ENCODE measurements around the gene TMEM97. TPM values are rescaled to one million over a fixed set of nuclear protein-coding genes. Genes with fewer than 3 reads are reported as not detected.
A peak's percentile ranks its signal among the peaks of the same experiment; 100 is the strongest.

The TMEM97 gene
- total and polyA plus RNA-seq, 9 of the 15 experiments (the other 6 are each of a cell fraction or from before 2014, with no cell fraction given): 34.6 to 121 (median 76.0) TPM

- TF ChIP-seq CBX8 (IDR thresholded peaks at IDR 0.05; ENCODE audit: borderline replicate concordance, extremely low read depth, low read depth, low read length, poor library complexity, severe bottlenecking): no peak
- no peak for TF ChIP-seq HINFP (tag; conservative IDR thresholded peaks at IDR 0.05; ENCODE audit: low read depth)
- TF ChIP-seq NR1H2 (CRISPR knock-in tag; IDR thresholded peaks at IDR 0.05): no peak
- no peak for TF ChIP-seq MYBL2 (IDR thresholded peaks at IDR 0.05; ENCODE audit: low read depth)
- no peak for TF ChIP-seq MYBL2 (CRISPR knock-in tag; IDR thresholded peaks at IDR 0.05; ENCODE audit: borderline replicate concordance)
- no peak; the same call in 1 of the 2 replicates for TF ChIP-seq ETV1 (tag; conservative IDR thresholded peaks at IDR 0.05; ENCODE audit: low read depth)
- no peak for TF ChIP-seq ZNF23 (CRISPR knock-in tag; IDR thresholded peaks at IDR 0.05)
- TF ChIP-seq E4F1 (CRISPR knock-in tag; IDR thresholded peaks at IDR 0.05; ENCODE audit: borderline replicate concordance): no peak
- no peak for TF ChIP-seq CBFA2T2 (conservative IDR thresholded peaks at IDR 0.05)
- peak; percentile 90 for TF ChIP-seq TARDBP (IDR thresholded peaks at IDR 0.05)
- TF ChIP-seq SMARCE1 (IDR thresholded peaks at IDR 0.05): peak; percentile 50; the same call in 1 of the 2 replicates
- no peak for TF ChIP-seq SRSF3 (IDR thresholded peaks at IDR 0.05; ENCODE audit: insufficient read depth, low read length)
- no peak for TF ChIP-seq TBL1XR1 (IDR thresholded peaks at IDR 0.05; ENCODE audit: low read length in 2 of 2)
- TF ChIP-seq THRAP3 (IDR thresholded peaks at IDR 0.05; ENCODE audit: borderline replicate concordance): no peak
- TF ChIP-seq HBP1 (CRISPR knock-in tag; IDR thresholded peaks at IDR 0.05): no peak
- no peak for TF ChIP-seq MEF2D (tag; conservative IDR thresholded peaks at IDR 0.05; ENCODE audit: low read depth)
- no peak for TF ChIP-seq ZNF175 (CRISPR knock-in tag; IDR thresholded peaks at IDR 0.05; ENCODE audit: low read depth)
- TF ChIP-seq CSDE1 (IDR thresholded peaks at IDR 0.05): no peak; a peak in 1 of 4 replicates
These were observed at the start of gene TMEM97 (continued) for GRCh38 chr17:28318759-28319597.

Data from K562 (cell line).